Peyer's patch (tissue), 4 donors: ENCODE results near the gene ETV6. TPM values are rescaled to one million over a fixed set of nuclear protein-coding genes. Genes with fewer than 3 reads are reported as not detected.

Experiments used
- DNase-seq, 3 donors: peaks; one replicate each; pipeline ENCODE4 v3.0.0-alpha.2; 2017 to 2019
- H3K27ac ChIP-seq, 4 donors: fragments of 200-600 bp; sonication (generic); one replicate each; pipeline ENCODE4 v1.5.1; 2016 to 2019
- H3K27me3 ChIP-seq, 2 donors: fragments of 200-600 bp; sonication (generic); one replicate each; pipeline ENCODE4 v1.5.1; 2019
- H3K36me3 ChIP-seq, 3 donors: fragments of 200-600 bp; sonication (generic); one replicate each; pipeline ENCODE4 v1.5.1; 2016 to 2019
- H3K4me1 ChIP-seq, 4 donors: fragments of 200-600 bp; sonication (generic); one replicate each; pipeline ENCODE4 v1.5.1; 2016 to 2019
- H3K4me3 ChIP-seq, 4 donors: fragments of 200-600 bp; sonication (generic); 1 replicate in 3 of 4; 2 replicates in 1 of 4; pipeline ENCODE4 v1.5.1; 2016 to 2019; ENCODE audit warnings: mild to moderate bottlenecking in 1 of 4
- H3K9me3 ChIP-seq, 4 donors: fragments of 200-600 bp; sonication (generic); one replicate each; pipeline ENCODE4 v1.5.1; 2016 to 2019; ENCODE audit warnings: mild to moderate bottlenecking in 1 of 4
- CTCF ChIP-seq, 6 experiments: fragments of 450-650 bp in 4 of 6; fragments of 200-600 bp in 2 of 6; sonication (generic) in 1 of 6; IDR thresholded peaks; one replicate each; pipeline ENCODE4 v1.5.1; 2017 to 2019; ENCODE audit warnings: antibody characterized with exemption in 6 of 6, mild to moderate bottlenecking in 3 of 6, moderate library complexity in 1 of 6
- POLR2A ChIP-seq, 2 donors: fragments of 450-650 bp; IDR thresholded peaks; one replicate each; pipeline ENCODE4 v1.5.1; 2017; ENCODE audit warnings: antibody characterized with exemption in 2 of 2, mild to moderate bottlenecking in 2 of 2, moderate library complexity in 2 of 2
- total RNA-seq, 4 donors: library from RNA; depleted of rRNA; stranded (reverse); fragments of >200 nt; gene quantifications; one replicate each; pipeline ENCODE4 v1.1.0, GENCODE V29; 2016

Gene ETV6
- total RNA-seq, 4 donors from 2014 or later, result 35.4 to 49.5 (median 42.2) TPM

- Histone ChIP-seq H3K36me3 (no peaks in the 10 kb centered on the region), H3K27me3 (no peaks in the 10 kb centered on the region), H3K9me3 (no peaks in the 10 kb centered on the region), H3K4me3 (no peak overlapping the region), H3K27ac (peak overlapping the region in 1 of 4 donors; percentile 73), H3K4me1 (peaks cover 3 to 21% (median 17%) of the 10 kb centered on the region in 4 donors)
- TF ChIP-seq CTCF (IDR thresholded peaks at IDR 0.05), result no peak
- no peak for DNase-seq
These were observed 161.5 kb downstream of the ETV6 start for GRCh38 chr12:11811008-11811407.

DNA sequence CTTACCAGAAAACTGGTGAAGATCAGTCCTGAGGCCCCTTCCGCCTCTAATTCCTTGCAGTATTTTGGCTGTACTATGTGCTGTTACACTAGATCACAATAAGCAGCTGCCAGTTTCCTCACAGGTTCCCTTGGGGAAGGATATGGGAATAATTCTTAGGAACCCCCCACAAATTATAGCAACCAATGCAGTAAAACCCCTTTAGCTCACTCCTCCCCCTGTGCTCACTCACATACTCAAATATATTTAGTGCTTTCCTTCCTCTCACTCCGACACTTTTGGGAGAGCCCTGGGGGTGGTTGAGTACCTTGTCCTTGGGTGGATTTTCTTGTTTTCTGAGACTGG, 162.7 kb downstream of the ETV6 start:
- Histone ChIP-seq H3K27me3 (no peaks in the 10 kb centered on the region), H3K27ac (peak overlapping the region; percentile 60 to 73 (median 66)), H3K4me3 (no peak overlapping the region), H3K36me3 (no peaks in the 10 kb centered on the region), H3K9me3 (no peaks in the 10 kb centered on the region), H3K4me1 (peaks cover 3 to 21% (median 17%) of the 10 kb centered on the region in 4 donors)
- TF ChIP-seq POLR2A (IDR thresholded peaks at IDR 0.05), result no peak
- no peak for TF ChIP-seq CTCF (IDR thresholded peaks at IDR 0.05)
- no peak for DNase-seq

- Histone ChIP-seq H3K4me1 (peaks cover 3 to 21% (median 17%) of the 10 kb centered on the region in 4 donors), H3K9me3 (no peaks in the 10 kb centered on the region), H3K27me3 (no peaks in the 10 kb centered on the region), H3K36me3 (no peaks in the 10 kb centered on the region), H3K4me3 (peak overlapping the region; percentile 10 to 36 (median 16)), H3K27ac (peak overlapping the region; percentile 60 to 73 (median 66))
- peak; percentile 55 to 57 (median 57) for DNase-seq
- peak in 3 of 6 experiments; percentile 3 to 12 (median 8) for TF ChIP-seq CTCF (IDR thresholded peaks at IDR 0.05)
- TF ChIP-seq POLR2A (IDR thresholded peaks at IDR 0.05), result no peak
These were observed 163.3 kb downstream of the ETV6 start for GRCh38 chr12:11812586-11813437.

DNA sequence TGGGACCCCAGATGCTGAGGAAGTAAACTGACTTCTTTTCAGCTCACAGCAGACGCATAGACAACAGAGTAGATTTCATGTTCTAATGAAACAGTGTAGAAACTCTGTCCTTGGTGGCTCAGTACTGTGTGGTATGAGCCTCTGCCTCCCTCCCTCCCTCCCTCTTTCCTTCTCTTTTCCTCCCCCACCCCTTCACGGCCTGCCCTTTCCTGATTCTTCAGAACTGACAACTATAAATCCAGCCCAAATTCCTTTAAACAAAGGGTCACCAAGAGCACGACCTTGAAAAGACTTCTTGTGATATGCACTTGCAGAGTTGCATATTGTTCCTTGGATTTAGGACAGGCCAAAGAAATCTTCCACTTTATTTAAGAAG, 164.0 kb downstream of the ETV6 start:
- H3K4me1 ChIP-seq, result peaks cover 3 to 21% (median 17%) of the 10 kb centered on the region in 4 donors
- H3K36me3 ChIP-seq, result no peaks in the 10 kb centered on the region
- H3K27me3 ChIP-seq, result no peaks in the 10 kb centered on the region
- H3K9me3 ChIP-seq, result no peaks in the 10 kb centered on the region
- no peak for TF ChIP-seq POLR2A (IDR thresholded peaks at IDR 0.05)
- TF ChIP-seq CTCF (IDR thresholded peaks at IDR 0.05), result no peak
- H3K27ac ChIP-seq, result peak overlapping the region; percentile 60 to 73 (median 66)
- no peak overlapping the region for H3K4me3 ChIP-seq
- DNase-seq, result no peak

DNA sequence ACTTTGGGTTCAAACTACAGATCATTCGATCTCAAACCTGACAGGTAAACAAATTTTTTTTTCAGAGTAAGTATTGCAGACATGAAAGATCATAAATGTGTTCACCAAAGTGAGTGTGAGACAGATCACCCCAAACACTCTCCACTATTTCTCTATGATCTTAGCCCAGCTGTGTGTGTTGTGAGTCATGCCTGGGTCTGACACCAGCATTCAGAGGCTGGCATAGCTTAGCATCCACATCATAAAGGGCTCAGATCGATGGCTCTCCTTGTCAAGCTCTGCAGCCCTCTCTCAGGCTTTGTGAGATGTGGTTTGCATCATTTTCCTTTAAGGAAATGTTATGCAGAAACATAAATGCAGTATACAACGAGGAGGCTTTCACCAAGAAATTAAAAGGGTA, 164.9 kb downstream of the ETV6 start:
- H3K4me1 ChIP-seq, result peaks cover 3 to 21% (median 17%) of the 10 kb centered on the region in 4 donors

More for the DNA sequence above, 164.9 kb downstream of the ETV6 start:
- DNase-seq, result no peak
- no peak for TF ChIP-seq CTCF (IDR thresholded peaks at IDR 0.05)
- no peak for TF ChIP-seq POLR2A (IDR thresholded peaks at IDR 0.05)
- no peaks in the 10 kb centered on the region for H3K27me3 ChIP-seq
- H3K4me3 ChIP-seq, result no peak overlapping the region
- H3K9me3 ChIP-seq, result no peaks in the 10 kb centered on the region
- no peaks in the 10 kb centered on the region for H3K36me3 ChIP-seq
- peak overlapping the region in 1 of 4 donors; percentile 13 for H3K27ac ChIP-seq
